Ectodermal cell (in vitro differentiated cells): Measurements from ENCODE around the gene RAPSN.

ENCODE experiments used
- H3K27ac ChIP-seq: 2 replicates; pipeline ENCODE4 v1.7.0; 2013; ENCODE audit warnings: mild to moderate bottlenecking, low read depth, low read length; ENCODE audit not compliant: insufficient read depth, poor library complexity, severe bottlenecking
- H3K27me3 ChIP-seq: 2 replicates; pipeline ENCODE4 v1.7.0; 2013; ENCODE audit warnings: mild to moderate bottlenecking, low read length; ENCODE audit not compliant: insufficient read depth, control insufficient read depth, poor library complexity, severe bottlenecking
- H3K36me3 ChIP-seq: one replicate; pipeline ENCODE4 v1.7.0; 2013; ENCODE audit warnings: low read length; ENCODE audit not compliant: control insufficient read depth, insufficient read depth
- H3K4me1 ChIP-seq: one replicate; pipeline ENCODE4 v1.7.0; 2013; ENCODE audit warnings: low read length; ENCODE audit not compliant: control insufficient read depth, insufficient read depth
- H3K4me3 ChIP-seq: 2 replicates; pipeline ENCODE4 v1.7.0; 2013; ENCODE audit warnings: low read depth, low read length, control low read depth; ENCODE audit not compliant: insufficient read depth
- H3K9me3 ChIP-seq: 2 replicates; pipeline ENCODE4 v1.7.0; 2013; ENCODE audit warnings: mild to moderate bottlenecking, low read length, moderate library complexity; ENCODE audit not compliant: control insufficient read depth
- WGBS, 2 experiments: methylation state at CpG; one replicate each; pipeline ENCODE4 v1.1.7; 2013; ENCODE audit warnings: missing lambda C conversion rate in 2 of 2; 5-methylcytosine and 5-hydroxymethylcytosine counted together

RAPSN gene

DNA sequence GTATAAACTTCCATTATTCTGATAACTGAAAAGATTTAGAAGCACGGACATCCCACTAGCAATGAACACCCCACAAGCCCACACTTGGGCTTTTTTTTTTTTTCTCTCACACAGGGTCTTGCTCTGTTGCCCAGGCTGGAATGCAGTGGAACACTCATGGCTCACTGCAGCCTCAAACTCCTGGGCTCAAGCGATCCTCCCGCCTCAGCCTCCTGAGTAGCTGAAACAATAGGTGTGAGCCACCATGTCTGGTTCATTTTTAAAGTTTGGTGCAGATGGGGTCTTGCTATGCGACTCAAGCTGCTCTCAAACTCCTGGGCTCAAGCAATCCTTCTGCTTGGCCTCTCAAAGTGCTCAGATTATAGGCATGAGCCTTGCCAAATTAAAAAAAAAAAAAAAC is 3.1 kb downstream of the RAPSN start:
- Histone ChIP-seq H3K4me3 (no peak overlapping the region), H3K27ac (no peak overlapping the region), H3K4me1 (no peaks in the 10 kb centered on the region), H3K27me3 (no peaks in the 10 kb centered on the region), H3K36me3 (no peaks in the 10 kb centered on the region), H3K9me3 (no peaks in the 10 kb centered on the region)
- 81 to 94% methylated on average over 4 of the region's 4 CpGs for WGBS, 2 experiments

DNA sequence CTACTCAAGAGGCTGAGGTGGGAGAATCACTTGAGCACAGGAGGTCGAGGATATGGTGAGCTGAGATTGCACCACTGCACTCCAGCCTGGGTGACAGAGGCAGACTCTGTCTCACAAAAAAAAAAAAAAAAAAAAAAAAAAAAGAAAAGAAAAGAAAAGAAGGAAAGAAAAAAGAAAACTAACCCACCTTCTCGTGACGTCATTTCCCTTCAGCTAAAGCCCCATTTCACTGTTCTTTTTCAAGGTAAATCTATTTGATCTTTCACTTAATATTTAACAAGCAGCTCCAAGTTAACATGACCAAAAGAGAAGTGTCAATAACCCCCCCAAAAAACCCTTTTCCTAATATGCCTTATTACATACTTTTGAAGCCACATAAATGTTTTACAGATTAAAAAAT is 5.1 kb downstream of the RAPSN start:
- 85 to 96% methylated on average over 3 of the region's 3 CpGs for WGBS, 2 experiments
- Histone ChIP-seq H3K4me1 (no peaks in the 10 kb centered on the region), H3K27ac (no peak overlapping the region), H3K4me3 (no peak overlapping the region), H3K36me3 (no peaks in the 10 kb centered on the region), H3K9me3 (no peaks in the 10 kb centered on the region), H3K27me3 (no peaks in the 10 kb centered on the region)

DNA sequence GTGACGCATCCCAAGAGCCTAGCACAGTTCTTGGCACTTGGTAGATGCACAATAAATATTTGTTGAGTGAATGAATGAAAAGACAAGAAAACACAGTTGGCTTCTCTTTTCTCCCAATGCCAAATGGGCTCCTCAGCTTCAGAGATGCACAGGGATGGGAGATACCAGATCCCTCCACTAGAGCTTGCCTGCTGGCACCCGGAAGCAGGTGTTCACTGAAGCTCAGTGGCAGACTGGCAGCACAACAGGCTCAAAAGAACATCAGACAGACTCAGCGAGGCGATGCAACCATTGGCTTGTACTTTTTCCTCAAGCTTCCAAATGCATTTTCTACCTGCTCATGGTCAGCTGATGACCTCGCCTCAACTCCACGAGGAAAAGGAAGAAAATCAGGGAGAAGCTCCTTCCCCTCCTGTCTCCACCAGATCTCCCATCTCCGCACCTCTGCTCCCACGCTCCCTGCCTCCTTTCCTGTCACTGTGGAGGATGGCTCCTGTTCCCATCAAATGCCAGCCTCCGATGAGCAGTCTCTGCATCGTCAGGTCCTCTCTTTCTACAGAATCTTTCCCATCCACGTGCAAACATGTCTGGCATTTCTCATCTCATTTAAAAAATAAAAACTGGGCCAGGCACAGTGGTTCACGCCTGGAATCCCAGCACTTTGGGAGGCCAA is 5.8 kb downstream of the RAPSN start:
- no peaks in the 10 kb centered on the region for H3K36me3 ChIP-seq
- H3K4me1 ChIP-seq, result no peaks in the 10 kb centered on the region
- H3K9me3 ChIP-seq, result no peaks in the 10 kb centered on the region
- no peak overlapping the region for H3K27ac ChIP-seq
- H3K4me3 ChIP-seq, result no peak overlapping the region
- 90% methylated on average over 12 of the region's 12 CpGs for WGBS, 2 experiments
- no peaks in the 10 kb centered on the region for H3K27me3 ChIP-seq

DNA sequence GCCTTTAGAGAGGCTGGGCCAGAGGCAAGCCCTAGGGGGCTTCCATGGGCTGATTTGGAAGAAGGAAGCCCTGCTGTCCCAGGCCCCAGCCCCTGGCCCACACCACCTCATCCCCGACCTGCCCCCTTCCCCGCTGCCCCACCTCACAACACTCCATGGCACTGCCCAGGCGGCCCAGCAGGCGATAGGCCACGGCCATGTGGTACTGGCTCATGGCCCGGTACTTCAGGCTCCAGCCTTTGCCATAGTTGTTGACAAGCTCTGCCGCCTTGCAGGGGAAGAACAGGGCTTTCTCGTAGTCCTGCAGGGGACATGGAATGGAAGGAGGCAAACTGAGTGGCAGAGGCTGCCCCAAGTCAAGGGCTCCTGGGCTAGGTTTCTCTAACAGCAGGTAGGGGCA is 6.4 kb downstream of the RAPSN start:
- 91 to 94% methylated on average over 8 of the region's 8 CpGs for WGBS, 2 experiments
- no peak overlapping the region for H3K4me3 ChIP-seq
- H3K27me3 ChIP-seq, result no peaks in the 10 kb centered on the region
- no peaks in the 10 kb centered on the region for H3K36me3 ChIP-seq
- H3K4me1 ChIP-seq, result no peaks in the 10 kb centered on the region
- H3K9me3 ChIP-seq, result no peaks in the 10 kb centered on the region
- no peak overlapping the region for H3K27ac ChIP-seq

DNA sequence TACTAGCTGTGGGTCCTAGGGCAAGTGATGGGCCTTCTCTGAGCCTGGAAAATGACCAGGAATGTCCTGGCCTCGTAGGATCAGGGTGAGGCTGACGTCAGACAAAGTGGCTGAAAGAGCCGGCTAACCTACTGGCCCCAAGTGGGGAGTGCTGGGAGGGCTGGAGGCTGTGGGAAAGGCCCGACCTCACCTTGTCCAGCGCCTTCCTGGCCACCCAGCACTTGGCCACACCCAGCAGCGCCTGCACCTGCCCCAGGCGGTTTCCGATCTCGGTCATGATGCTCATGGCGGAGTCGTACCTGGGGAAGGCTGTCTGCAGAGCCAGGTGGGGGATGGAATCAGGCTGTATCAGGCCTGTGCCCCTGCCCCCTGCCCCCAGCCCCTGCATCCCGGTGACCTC is 7.5 kb downstream of the RAPSN start:
- Histone ChIP-seq H3K36me3 (no peaks in the 10 kb centered on the region), H3K9me3 (no peaks in the 10 kb centered on the region), H3K27ac (no peak overlapping the region), H3K4me1 (no peaks in the 10 kb centered on the region), H3K27me3 (no peaks in the 10 kb centered on the region), H3K4me3 (no peak overlapping the region)
- 89 to 92% methylated on average over 12 of the region's 12 CpGs for WGBS, 2 experiments

DNA sequence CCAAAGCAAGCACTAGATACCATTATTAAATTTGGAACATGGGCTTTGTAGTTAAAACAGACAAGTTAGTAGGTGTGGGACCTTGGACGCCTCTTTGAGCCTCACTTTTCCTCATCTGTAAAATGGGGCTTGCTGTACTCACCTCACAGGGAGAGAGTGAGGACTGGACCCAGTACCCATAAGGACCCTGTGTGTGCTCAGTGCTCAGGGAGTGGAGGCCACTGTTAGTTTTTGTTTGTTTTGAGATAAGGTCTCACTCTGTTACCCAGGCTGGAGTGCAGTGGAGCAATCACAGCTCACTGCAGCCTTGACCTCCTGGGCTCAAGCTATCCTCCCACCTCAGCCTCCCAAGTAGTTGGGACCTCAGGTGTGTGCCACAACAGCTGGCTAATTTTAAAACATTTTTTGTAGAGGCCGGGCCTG is 8.9 kb downstream of the RAPSN start:
- Histone ChIP-seq H3K9me3 (no peaks in the 10 kb centered on the region), H3K27me3 (no peaks in the 10 kb centered on the region), H3K4me1 (no peaks in the 10 kb centered on the region), H3K36me3 (no peaks in the 10 kb centered on the region), H3K27ac (no peak overlapping the region), H3K4me3 (no peak overlapping the region)
- 60 to 69% methylated on average over 2 of the region's 2 CpGs for WGBS, 2 experiments

DNA sequence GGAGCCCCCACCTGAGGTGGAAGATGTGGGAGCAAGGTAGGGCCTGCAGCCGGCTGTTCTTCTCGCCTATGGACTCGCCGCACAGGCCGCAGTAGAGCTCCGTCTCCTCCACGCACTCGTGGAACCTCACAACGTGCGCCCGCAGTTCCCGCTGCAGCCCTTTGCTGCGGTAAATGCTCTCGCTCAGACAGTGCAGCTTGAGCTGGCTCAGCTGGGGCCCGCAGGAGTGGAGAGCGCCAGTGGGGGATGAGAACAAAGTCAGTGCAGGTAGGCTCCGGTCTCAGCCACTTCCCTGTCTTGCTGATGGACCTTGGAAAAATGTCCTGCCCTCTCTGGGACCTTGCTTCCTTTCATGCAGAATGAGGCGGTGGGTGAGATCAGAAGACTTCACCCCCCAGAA is 10.2 kb downstream of the RAPSN start:
- 90% methylated on average over 18 of the region's 18 CpGs for WGBS, 2 experiments
- no peak overlapping the region for H3K27ac ChIP-seq
- no peaks in the 10 kb centered on the region for H3K4me1 ChIP-seq
- no peaks in the 10 kb centered on the region for H3K9me3 ChIP-seq
- no peaks in the 10 kb centered on the region for H3K36me3 ChIP-seq
- no peak overlapping the region for H3K4me3 ChIP-seq
- H3K27me3 ChIP-seq, result no peaks in the 10 kb centered on the region

DNA sequence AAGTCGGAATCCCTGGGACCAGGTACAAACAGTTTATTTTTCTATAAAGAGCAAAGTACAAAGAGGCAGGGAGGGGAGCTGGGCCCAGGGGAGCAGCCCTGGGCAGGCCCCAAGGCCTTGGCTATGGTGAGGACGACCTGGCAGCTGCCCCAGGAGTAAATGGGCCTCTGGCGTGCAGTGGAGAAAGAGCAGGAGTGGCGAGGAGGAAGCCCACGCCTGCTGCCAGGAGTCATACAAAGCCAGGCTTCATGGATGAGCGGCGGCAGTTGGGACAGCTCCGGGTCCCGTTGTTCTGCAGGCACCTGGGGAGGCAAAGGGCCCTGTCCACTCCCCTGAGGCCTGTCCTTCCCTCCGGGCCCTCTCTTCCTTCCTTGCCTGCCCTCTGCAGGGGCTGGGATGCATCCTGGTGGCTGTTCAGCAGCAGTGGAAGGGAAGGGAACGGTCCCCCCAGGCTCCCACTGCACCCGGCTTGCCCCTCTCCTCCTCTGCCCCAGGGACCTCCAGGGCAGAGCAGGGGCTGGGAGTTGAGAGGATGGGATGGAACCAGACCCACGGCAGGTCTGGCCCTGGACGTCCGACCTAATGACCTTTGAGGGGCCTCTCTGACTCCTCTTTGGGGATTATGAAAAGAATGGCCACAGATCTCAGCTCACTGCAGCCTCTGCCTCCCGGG is 11.1 kb downstream of the RAPSN start:
- Histone ChIP-seq H3K9me3 (no peaks in the 10 kb centered on the region), H3K27ac (no peak overlapping the region), H3K4me1 (no peaks in the 10 kb centered on the region), H3K4me3 (no peak overlapping the region), H3K36me3 (no peaks in the 10 kb centered on the region), H3K27me3 (no peaks in the 10 kb centered on the region)
- WGBS, 2 experiments, result 84 to 88% methylated on average over 15 to 16 of the region's 16 CpGs

DNA sequence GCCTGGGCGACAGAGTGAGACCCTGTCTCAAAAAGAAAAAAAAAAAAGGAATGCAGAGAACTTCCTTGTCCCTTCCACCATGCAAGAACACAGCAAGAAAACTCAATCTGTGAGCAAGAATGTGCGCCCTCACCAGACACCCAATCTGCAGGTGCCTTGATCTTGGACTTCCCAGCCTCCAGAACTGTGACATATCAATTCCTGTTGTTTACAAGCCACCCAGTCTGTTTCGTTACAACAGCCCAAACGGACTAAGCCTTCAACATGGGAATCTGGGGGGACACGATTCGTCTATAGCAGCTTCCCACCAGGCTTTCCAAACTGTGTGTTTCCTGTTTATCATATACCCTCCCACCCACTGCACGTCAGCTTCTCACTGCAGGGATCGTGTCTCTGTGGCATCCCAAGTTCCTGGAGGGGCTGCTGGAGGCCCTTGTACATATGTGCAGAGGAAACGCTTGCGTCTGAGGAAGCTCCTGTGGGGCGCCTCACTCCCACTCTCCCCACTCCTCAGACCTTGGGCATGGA is 11.7 kb downstream of the RAPSN start:
- 94 to 97% methylated on average over 11 of the region's 11 CpGs for WGBS, 2 experiments
- H3K27ac ChIP-seq, result no peak overlapping the region
- no peaks in the 10 kb centered on the region for H3K36me3 ChIP-seq
- no peak overlapping the region for H3K4me3 ChIP-seq
- no peaks in the 10 kb centered on the region for H3K9me3 ChIP-seq
- H3K4me1 ChIP-seq, result no peaks in the 10 kb centered on the region
- no peaks in the 10 kb centered on the region for H3K27me3 ChIP-seq

DNA sequence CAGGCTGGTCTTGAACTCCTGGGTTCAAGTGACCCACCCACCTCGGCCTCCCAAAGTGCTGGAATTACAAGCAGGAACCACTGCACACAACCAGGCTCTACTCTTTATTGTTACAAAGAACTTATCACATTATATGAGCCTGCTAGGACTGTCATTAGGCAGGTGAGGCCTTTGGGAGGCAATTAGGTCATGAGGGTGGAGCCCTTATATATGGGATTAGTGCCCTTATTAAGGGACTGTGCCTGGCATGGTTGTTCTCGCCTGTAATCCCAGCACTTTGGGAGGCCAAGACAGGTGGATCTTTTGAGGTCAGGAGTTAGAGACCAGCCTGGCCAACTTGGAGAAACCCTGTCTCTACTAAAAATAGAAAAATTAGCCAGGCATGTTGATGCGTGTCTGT is 12.2 kb downstream of the RAPSN start:
- no peaks in the 10 kb centered on the region for H3K4me1 ChIP-seq
- no peak overlapping the region for H3K4me3 ChIP-seq
- WGBS, 2 experiments, result 94 to 96% methylated on average over 3 of the region's 3 CpGs
- H3K27me3 ChIP-seq, result no peaks in the 10 kb centered on the region
- H3K9me3 ChIP-seq, result no peaks in the 10 kb centered on the region
- H3K27ac ChIP-seq, result no peak overlapping the region
- H3K36me3 ChIP-seq, result no peaks in the 10 kb centered on the region
